Activated CD4-positive, alpha-beta T cell treated with anti-CD3 and anti-CD28 coated beads, Interleukin-2, Interleukin-6, amounts not matched to agents 100 ng/mL and 50 ng/mL, durations not matched to agents 16 hours and 8 hours (primary cell): ENCODE results near the gene PAK1.

Experiments used
- DNase-seq: peaks from one replicate; pipeline ENCODE4 v3.0.0-alpha.2; 2020

PAK1 gene

GRCh38 chr11:77300028-77300427 lies 173.9 kb downstream of the PAK1 start:
- peak; percentile 27 for DNase-seq

- DNase-seq = no peak
These were observed 174.3 kb downstream of the PAK1 start for GRCh38 chr11:77299528-77299993.

GRCh38 chr11:77294040-77294439 lies 179.9 kb downstream of the PAK1 start:
- DNase-seq = no peak

- no peak for DNase-seq
These were observed 184.2 kb downstream of the PAK1 start for GRCh38 chr11:77289737-77290136.

GRCh38 chr11:77287615-77288273 lies 186.2 kb downstream of the PAK1 start:
- no peak for DNase-seq

GRCh38 chr11:77287136-77287535 lies 186.8 kb downstream of the PAK1 start:
- DNase-seq = no peak

GRCh38 chr11:77284476-77285468 lies 189.1 kb downstream of the PAK1 start:
- no peak for DNase-seq

- DNase-seq = no peak
These were observed 190.8 kb downstream of the PAK1 start for GRCh38 chr11:77283101-77283500.

- no peak for DNase-seq
These were observed 195.0 kb downstream of the PAK1 start for GRCh38 chr11:77278595-77279506.

GRCh38 chr11:77276271-77276670 lies 197.6 kb downstream of the PAK1 start:
- no peak for DNase-seq
